Stimulated activated CD8-positive, alpha-beta memory T cell treated with anti-CD3 and anti-CD28 coated beads, Interleukin-15, amount 100 ng/mL, for 4 hours (primary cell): ENCODE results near the gene WRAP73.

ENCODE experiments used
- DNase-seq, 2 donors: peaks; one replicate each; pipeline ENCODE4 v3.0.0-alpha.2; 2020; ENCODE audit warnings: low read depth in 2 of 2

WRAP73 gene

GRCh38 chr1:3650248-3651025 lies 534 bp upstream of the WRAP73 start:
- DNase-seq = no peak

GRCh38 chr1:3646596-3646995 lies 3.3 kb downstream of the WRAP73 start:
- DNase-seq = no peak

- no peak for DNase-seq
Measured at GRCh38 chr1:3645666-3646355, 4.1 kb downstream of the WRAP73 start.

GRCh38 chr1:3645247-3645646 lies 4.7 kb downstream of the WRAP73 start:
- no peak for DNase-seq

GRCh38 chr1:3644273-3644672 lies 5.6 kb downstream of the WRAP73 start:
- DNase-seq = no peak

- DNase-seq = no peak
Measured at GRCh38 chr1:3642919-3643675, 6.8 kb downstream of the WRAP73 start.

- DNase-seq = no peak
Measured at GRCh38 chr1:3641816-3642215, 8.1 kb downstream of the WRAP73 start.

GRCh38 chr1:3641046-3641760 lies 8.7 kb downstream of the WRAP73 start:
- no peak for DNase-seq

GRCh38 chr1:3640121-3640837 lies 9.6 kb downstream of the WRAP73 start:
- no peak for DNase-seq

- no peak for DNase-seq
Measured at GRCh38 chr1:3639397-3639911, 10.4 kb downstream of the WRAP73 start.

GRCh38 chr1:3638676-3639075 lies 11.2 kb downstream of the WRAP73 start:
- no peak for DNase-seq

GRCh38 chr1:3638027-3638426 lies 11.9 kb downstream of the WRAP73 start:
- DNase-seq = no peak

- no peak for DNase-seq
Measured at GRCh38 chr1:3636531-3636930, 13.4 kb downstream of the WRAP73 start.

GRCh38 chr1:3636080-3636479 lies 13.8 kb downstream of the WRAP73 start:
- no peak for DNase-seq

- DNase-seq = no peak
Measured at GRCh38 chr1:3634059-3634800, 15.7 kb downstream of the WRAP73 start.

GRCh38 chr1:3633344-3634058 lies 16.4 kb downstream of the WRAP73 start:
- no peak for DNase-seq

GRCh38 chr1:3632716-3633343 lies 17.1 kb downstream of the WRAP73 start:
- DNase-seq = no peak

- no peak for DNase-seq
Measured at GRCh38 chr1:3632298-3632697, 17.6 kb downstream of the WRAP73 start.
